Keratinocyte (primary cell): ENCODE measurements around the gene MAP1S. TPM values are rescaled to one million over a fixed set of nuclear protein-coding genes. Genes with fewer than 3 reads are reported as not detected.

Experiments
- DNase-seq: peaks from one replicate; pipeline ENCODE4 v3.0.0-alpha.2; 2011; ENCODE audit warnings: low read depth, missing footprints, low spot score
- FAIRE-seq: peaks from 2 replicates; lab custom pipeline; 2011; peaks lifted over from hg19 to GRCh38; lab: Jason Lieb, UNC
- H2AFZ ChIP-seq: 2 replicates; pipeline ENCODE4 v1.6.0; 2012; ENCODE audit warnings: low read length, control low read depth, inconsistent platforms; ENCODE audit not compliant: control insufficient read depth
- H3K27ac ChIP-seq: 2 replicates; pipeline ENCODE4 v1.5.1; 2011; ENCODE audit warnings: low read length; ENCODE audit not compliant: control insufficient read depth, insufficient read depth
- H3K27me3 ChIP-seq: 3 replicates; pipeline ENCODE4 v1.6.0; 2011; ENCODE audit warnings: low read length; ENCODE audit not compliant: control insufficient read depth, insufficient read depth; ENCODE audit errors: extremely low read depth
- H3K36me3 ChIP-seq, 2 experiments: 2 replicates in 1 of 2; 3 replicates in 1 of 2; pipeline ENCODE4 v1.5.1; 2011; ENCODE audit warnings: low read length in 2 of 2, mild to moderate bottlenecking in 1 of 2; ENCODE audit not compliant: control insufficient read depth in 2 of 2, insufficient read depth in 2 of 2; ENCODE audit errors: extremely low read depth in 1 of 2
- H3K4me1 ChIP-seq: 3 replicates; pipeline ENCODE4 v1.5.1; 2011; ENCODE audit warnings: low read length; ENCODE audit not compliant: control insufficient read depth, insufficient read depth; ENCODE audit errors: extremely low read depth
- H3K4me2 ChIP-seq: 3 replicates; pipeline ENCODE4 v1.6.0; 2011; ENCODE audit warnings: low read depth, low read length; ENCODE audit not compliant: control insufficient read depth, insufficient read depth; ENCODE audit errors: extremely low read depth
- H3K4me3 ChIP-seq, 3 experiments: fragments of 200-600 bp in 1 of 3; sonication (generic) in 1 of 3; 2 replicates in 2 of 3; 3 replicates in 1 of 3; pipeline ENCODE4 v1.5.1; 2011 to 2016; ENCODE audit warnings: low read length in 3 of 3, mild to moderate bottlenecking in 3 of 3, control low read depth in 2 of 3, inconsistent platforms in 1 of 3, low read depth in 1 of 3, mixed read lengths in 1 of 3, mixed run types in 1 of 3, moderate library complexity in 1 of 3; ENCODE audit not compliant: control insufficient read depth in 2 of 3, insufficient read depth in 2 of 3; ENCODE audit errors: extremely low read depth in 1 of 3
- H3K79me2 ChIP-seq: 2 replicates; pipeline ENCODE4 v1.6.0; 2012; ENCODE audit warnings: low read length; ENCODE audit not compliant: control insufficient read depth, insufficient read depth
- H3K9ac ChIP-seq: 3 replicates; pipeline ENCODE4 v1.6.0; 2011; ENCODE audit warnings: low read length; ENCODE audit not compliant: control insufficient read depth, insufficient read depth; ENCODE audit errors: extremely low read depth
- H3K9me1 ChIP-seq: 3 replicates; pipeline ENCODE4 v1.6.0; 2011; ENCODE audit warnings: low read length; ENCODE audit not compliant: control insufficient read depth, insufficient read depth; ENCODE audit errors: extremely low read depth
- H3K9me3 ChIP-seq: 2 replicates; pipeline ENCODE4 v1.5.1; 2012; ENCODE audit warnings: low read depth, low read length; ENCODE audit not compliant: control insufficient read depth
- H4K20me1 ChIP-seq: 3 replicates; pipeline ENCODE4 v1.6.0; 2011; ENCODE audit warnings: low read length; ENCODE audit not compliant: control insufficient read depth, insufficient read depth; ENCODE audit errors: extremely low read depth
- EZH2 ChIP-seq: IDR thresholded peaks from one replicate; pipeline ENCODE4 v1.6.1; 2012; ENCODE audit warnings: inconsistent platforms, mild to moderate bottlenecking, low read length, moderate library complexity
- dilution Hi-C: fragments of 300-500 bp; cut with MboI; formaldehyde crosslinking; loops from one replicate; pipeline ENCODE4 v1.7.0; 2020; ENCODE audit warnings: low sequenced_read_pairs; ENCODE audit not compliant: extremely low pct_ligation_motif_present
- polyA plus RNA-seq, 5 experiments: library from polyadenylated mRNA; depleted of rRNA in 3 of 5; stranded (reverse) in 3 of 5; stranded (forward) in 1 of 5; unstranded in 1 of 5; fragments of >200 nt; gene quantifications; 1 replicate in 1 of 5; 2 replicates in 3 of 5; 3 replicates in 1 of 5; pipeline versions ENCODE4 v1.2.1 to v1.2.3, GENCODE V29; 2011 to 2012; ENCODE audit warnings: missing spikeins in 2 of 5, low read depth in 1 of 5, low replicate concordance in 1 of 5
- TF ChIP-seq, protein P1 (sequence below), 3 experiments: IDR thresholded peaks in 1 of 3; conservative IDR thresholded peaks in 1 of 3; optimal IDR thresholded peaks in 1 of 3; 2 replicates in 2 of 3; 3 replicates in 1 of 3; pipeline versions ENCODE3 to v1.5.1; 2011; ENCODE audit warnings: low read length in 3 of 3, mild to moderate bottlenecking in 3 of 3, moderate library complexity in 2 of 3, control low read depth in 1 of 3, inconsistent platforms in 1 of 3; ENCODE audit not compliant: insufficient read depth in 2 of 3; ENCODE audit errors: extremely low read depth in 1 of 3

Gene MAP1S
- polyA plus RNA-seq, 1 donor (not counting 4 experiments of a cell fraction or from before 2014, with no cell fraction given) = 3.7 TPM

DNA sequence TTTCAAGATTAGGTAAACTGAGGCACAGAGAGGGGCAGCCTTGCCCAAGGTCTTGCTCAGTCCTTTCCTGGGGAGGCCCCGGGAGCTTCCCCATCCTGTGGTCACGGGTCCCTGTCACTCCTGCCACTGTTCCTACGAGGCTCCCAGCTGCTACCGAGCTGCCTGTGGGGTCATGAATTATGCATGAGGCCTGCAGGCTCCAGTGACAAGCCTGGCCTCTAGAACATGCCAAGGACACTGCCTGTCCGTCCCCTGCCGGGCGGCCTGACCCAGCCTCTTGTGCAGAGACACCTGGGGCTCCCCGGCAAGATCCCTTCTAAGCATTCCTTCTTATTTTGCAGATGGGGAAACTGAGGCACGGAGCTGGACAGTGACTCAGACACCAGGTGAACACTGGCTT is 34.7 kb downstream of the MAP1S start:
- Histone ChIP-seq H3K27ac (no peak overlapping the region), H3K9me1 (no peaks in the 10 kb centered on the region), H3K4me1 (peaks cover 12% of the 10 kb centered on the region), H3K4me3 (no peak overlapping the region), H4K20me1 (no peaks in the 10 kb centered on the region), H3K9ac (no peak overlapping the region), H2AFZ (no peak overlapping the region), H3K4me2 (no peak overlapping the region), H3K9me3 (no peaks in the 10 kb centered on the region), H3K36me3 (no peaks in the 10 kb centered on the region), H3K27me3 (peaks cover 15% of the 10 kb centered on the region), H3K79me2 (no peaks in the 10 kb centered on the region)
- FAIRE-seq (no peak), DNase-seq (no peak)
- dilution Hi-C loops = no loop called here
- no peak for TF ChIP-seq EZH2
- TF ChIP-seq, protein P1, sequence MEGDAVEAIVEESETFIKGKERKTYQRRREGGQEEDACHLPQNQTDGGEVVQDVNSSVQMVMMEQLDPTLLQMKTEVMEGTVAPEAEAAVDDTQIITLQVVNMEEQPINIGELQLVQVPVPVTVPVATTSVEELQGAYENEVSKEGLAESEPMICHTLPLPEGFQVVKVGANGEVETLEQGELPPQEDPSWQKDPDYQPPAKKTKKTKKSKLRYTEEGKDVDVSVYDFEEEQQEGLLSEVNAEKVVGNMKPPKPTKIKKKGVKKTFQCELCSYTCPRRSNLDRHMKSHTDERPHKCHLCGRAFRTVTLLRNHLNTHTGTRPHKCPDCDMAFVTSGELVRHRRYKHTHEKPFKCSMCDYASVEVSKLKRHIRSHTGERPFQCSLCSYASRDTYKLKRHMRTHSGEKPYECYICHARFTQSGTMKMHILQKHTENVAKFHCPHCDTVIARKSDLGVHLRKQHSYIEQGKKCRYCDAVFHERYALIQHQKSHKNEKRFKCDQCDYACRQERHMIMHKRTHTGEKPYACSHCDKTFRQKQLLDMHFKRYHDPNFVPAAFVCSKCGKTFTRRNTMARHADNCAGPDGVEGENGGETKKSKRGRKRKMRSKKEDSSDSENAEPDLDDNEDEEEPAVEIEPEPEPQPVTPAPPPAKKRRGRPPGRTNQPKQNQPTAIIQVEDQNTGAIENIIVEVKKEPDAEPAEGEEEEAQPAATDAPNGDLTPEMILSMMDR (optimal IDR thresholded peaks at IDR 0.05 in 1 of 3, IDR thresholded peaks at IDR 0.05 in 1 of 3, conservative IDR thresholded peaks at IDR 0.05 in 1 of 3; ENCODE audit: extremely low read depth in 1 of 3, insufficient read depth in 2 of 3, low read length in 3 of 3) = no peak

DNA sequence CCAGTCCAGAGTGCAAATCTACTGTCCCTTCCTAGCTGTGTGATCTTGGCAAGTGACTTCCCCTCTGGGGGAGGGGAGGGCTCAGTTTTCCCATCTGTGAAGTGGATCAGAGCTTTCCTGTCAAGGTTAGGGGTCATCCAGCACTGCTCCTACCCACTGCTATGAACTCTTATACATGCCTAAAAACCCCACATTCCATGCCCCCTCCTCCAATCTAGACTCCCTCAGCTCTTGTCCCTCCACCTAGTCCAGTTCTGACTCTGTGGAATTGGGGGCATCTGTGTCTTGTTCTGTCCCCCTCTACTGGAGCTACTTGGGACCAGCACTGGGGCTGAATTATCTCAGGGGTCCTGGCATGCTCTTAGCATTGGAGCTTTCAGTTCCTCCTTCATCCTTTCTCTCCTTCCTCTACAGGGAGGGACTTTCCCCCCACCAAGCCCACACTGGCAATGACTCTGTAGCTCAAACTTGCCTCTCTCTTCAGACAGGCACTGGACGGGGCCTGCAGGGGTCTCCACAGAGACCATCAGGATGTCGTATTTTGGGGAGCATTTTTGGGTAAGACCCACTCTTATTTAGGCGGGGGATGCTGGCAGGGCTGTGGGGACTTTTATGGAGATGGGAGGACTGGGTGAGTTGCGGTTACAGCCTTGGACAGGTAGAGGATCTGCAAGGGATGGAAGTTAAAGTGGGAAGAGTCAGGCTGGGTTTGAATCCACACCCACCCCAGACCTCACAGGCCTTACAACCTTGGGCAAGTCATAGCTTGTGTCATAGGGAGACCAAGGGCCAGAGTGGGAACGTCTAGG is 35.6 kb downstream of the MAP1S start:
- H2AFZ ChIP-seq = no peak overlapping the region
- no peak overlapping the region for H3K27ac ChIP-seq
- no peaks in the 10 kb centered on the region for H3K9me1 ChIP-seq
- no peaks in the 10 kb centered on the region for H3K79me2 ChIP-seq
- FAIRE-seq (no peak), DNase-seq (no peak)
- H3K36me3 ChIP-seq = no peaks in the 10 kb centered on the region
- peaks cover 12% of the 10 kb centered on the region for H3K27me3 ChIP-seq
- no peak overlapping the region for H3K9ac ChIP-seq
- H4K20me1 ChIP-seq = no peaks in the 10 kb centered on the region
- dilution Hi-C loops = no loop called here
- TF ChIP-seq EZH2 = no peak
- TF ChIP-seq, protein P1 (optimal IDR thresholded peaks at IDR 0.05 in 1 of 3, IDR thresholded peaks at IDR 0.05 in 1 of 3, conservative IDR thresholded peaks at IDR 0.05 in 1 of 3; ENCODE audit: extremely low read depth in 1 of 3, insufficient read depth in 2 of 3, low read length in 3 of 3) = no peak
- H3K4me1 ChIP-seq = peaks cover 12% of the 10 kb centered on the region
- H3K4me2 ChIP-seq = no peak overlapping the region
- H3K4me3 ChIP-seq = no peak overlapping the region
- no peaks in the 10 kb centered on the region for H3K9me3 ChIP-seq
